BJ (cell line): ENCODE data around the gene ISG20L2. TPM values are rescaled to one million over a fixed set of nuclear protein-coding genes. Genes with fewer than 3 reads are reported as not detected.

Experiments
- CTCF ChIA-PET: fragments of 350-600 bp; formaldehyde crosslinking; extraction: SDS; loops from one replicate; lab custom pipeline; 2021; ENCODE audit warnings: antibody characterized with exemption, inconsistent platforms; lab: Yijun Ruan, JAX
- POLR2A ChIA-PET: fragments of 300-600 bp; sonication (Branson Sonifier 250); formaldehyde crosslinking; extraction: SDS; loops from one replicate; lab custom pipeline; 2021; ENCODE audit warnings: antibody characterized with exemption; lab: Charles Lee
- DNase-seq: peaks from one replicate; pipeline ENCODE4 v3.0.0-alpha.2; 2011; ENCODE audit warnings: low read depth
- H3K27me3 ChIP-seq: 2 replicates; pipeline ENCODE4 v1.6.0; 2011; ENCODE audit warnings: low read length; ENCODE audit not compliant: control insufficient read depth, insufficient read depth
- H3K36me3 ChIP-seq: 2 replicates; pipeline ENCODE4 v1.5.1; 2011; ENCODE audit warnings: low read length; ENCODE audit not compliant: control insufficient read depth, insufficient read depth
- H3K4me3 ChIP-seq: 2 replicates; pipeline ENCODE4 v1.5.1; 2011; ENCODE audit warnings: low read depth, mild to moderate bottlenecking, control low read depth, low read length
- CTCF ChIP-seq: IDR thresholded peaks from 2 replicates; pipeline ENCODE4 v1.5.1; 2011; ENCODE audit warnings: low read depth, mild to moderate bottlenecking, control low read depth, inconsistent platforms, low read length, moderate library complexity; ENCODE audit not compliant: insufficient read depth
- polyA plus RNA-seq: library from polyadenylated mRNA; depleted of rRNA; stranded (reverse); fragments of >200 nt; gene quantifications from 2 replicates; pipeline ENCODE4 v1.2.3, GENCODE V29; 2011

The ISG20L2 gene
- polyA plus RNA-seq, 1 experiment = 36.6 TPM

- no peaks in the 10 kb centered on the region for H3K27me3 ChIP-seq
- ChIA-PET POLR2A (interaction anchor here (0.6 to 1.4 kb wide), 8 partner anchors 11 to 264 kb away, joined by 3 to 11 read pairs (median 4); partner anchors contain the start of genes HDGF, ISG20L2, METTL25B and PRCC), CTCF (interaction anchor here (0.6 to 2.8 kb wide), 10 partner anchors 10 to 119 kb away, joined by 3 to 19 read pairs (median 4); partner anchors contain the start of genes HDGF, NTRK1 and PRCC)
- TF ChIP-seq CTCF = no peak
- DNase-seq = peak; percentile 99
- peak within 1 kb of the TSS; percentile 53 for H3K4me3 ChIP-seq
- H3K36me3 ChIP-seq = peaks cover 29% of the 10 kb centered on the region
These were observed 12.3 kb upstream of the ISG20L2 start, which contains the start of gene MRPL24 for GRCh38 chr1:156740741-156741480. Gene MRPL24, minus strand, starts transcription at chr1:156741088. Its CDS starts 2,384 bp downstream, at chr1:156738704.

DNA sequence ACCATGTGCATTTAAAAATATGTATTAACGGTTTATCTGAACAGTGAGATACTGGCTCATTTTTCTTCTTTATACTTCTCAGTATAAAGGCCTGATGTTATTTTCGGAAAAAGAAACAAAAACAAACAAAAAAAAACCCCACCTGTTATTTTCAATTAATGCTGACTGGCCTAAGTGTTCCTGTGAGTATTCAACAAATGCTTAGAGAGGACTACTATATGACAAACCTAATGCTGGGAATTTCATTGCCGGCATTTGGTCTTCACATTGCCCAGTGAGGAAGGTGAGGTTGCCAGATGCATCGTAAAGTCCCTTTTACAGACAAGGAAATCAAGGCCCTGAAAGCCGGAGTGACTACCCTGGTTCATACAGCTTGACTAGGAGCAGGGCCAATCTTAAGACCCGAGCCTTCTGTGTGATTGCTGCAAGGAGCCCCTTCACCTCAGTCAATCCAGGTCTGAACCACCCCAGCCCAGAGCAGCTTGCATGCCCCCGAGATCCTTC is 11.7 kb upstream of the ISG20L2 start:
- Histone ChIP-seq H3K4me3 (peak overlapping the region; percentile 53), H3K27me3 (no peaks in the 10 kb centered on the region), H3K36me3 (peaks cover 28% of the 10 kb centered on the region)
- POLR2A ChIA-PET = interaction anchor here (0.6 to 1.4 kb wide), 3 partner anchors 12 to 27 kb away, joined by 3 to 10 read pairs (median 4); partner anchors contain the start of genes HDGF, ISG20L2, METTL25B and PRCC
- TF ChIP-seq CTCF = no peak
- DNase-seq = no peak
- CTCF ChIA-PET = interaction anchor here (1.2 to 2.8 kb wide), 8 partner anchors 10 to 120 kb away, joined by 3 to 19 read pairs (median 6); partner anchors contain the start of genes HDGF, NTRK1 and PRCC

DNA sequence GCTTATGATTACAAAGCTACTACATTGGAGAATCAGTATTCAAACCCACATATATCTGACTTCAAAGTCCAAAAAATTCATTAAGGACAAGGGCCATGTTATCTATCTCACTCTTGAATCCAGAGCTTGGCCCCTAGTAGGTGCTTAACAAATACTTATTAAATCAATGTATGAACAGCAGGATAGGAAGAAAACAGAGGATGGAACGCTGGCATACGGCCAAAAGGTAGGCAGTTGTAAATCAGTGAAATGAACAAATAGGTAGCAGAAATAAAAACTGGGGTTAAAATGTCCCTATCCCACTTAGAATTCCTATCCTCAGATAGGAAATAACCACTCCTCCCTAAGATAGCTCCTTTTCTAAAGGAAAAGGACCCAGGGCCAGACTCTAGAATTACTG is 10.3 kb upstream of the ISG20L2 start:
- CTCF ChIA-PET = interaction anchor here (0.6 to 1.5 kb wide), 2 partner anchors 122 to 218 kb away, joined by 3 read pairs; partner anchors contain the start of gene NTRK1
- POLR2A ChIA-PET = no interaction called here
- H3K4me3 ChIP-seq = no peak overlapping the region
- DNase-seq = no peak
- no peaks in the 10 kb centered on the region for H3K27me3 ChIP-seq
- TF ChIP-seq CTCF = no peak
- H3K36me3 ChIP-seq = peaks cover 25% of the 10 kb centered on the region

DNA sequence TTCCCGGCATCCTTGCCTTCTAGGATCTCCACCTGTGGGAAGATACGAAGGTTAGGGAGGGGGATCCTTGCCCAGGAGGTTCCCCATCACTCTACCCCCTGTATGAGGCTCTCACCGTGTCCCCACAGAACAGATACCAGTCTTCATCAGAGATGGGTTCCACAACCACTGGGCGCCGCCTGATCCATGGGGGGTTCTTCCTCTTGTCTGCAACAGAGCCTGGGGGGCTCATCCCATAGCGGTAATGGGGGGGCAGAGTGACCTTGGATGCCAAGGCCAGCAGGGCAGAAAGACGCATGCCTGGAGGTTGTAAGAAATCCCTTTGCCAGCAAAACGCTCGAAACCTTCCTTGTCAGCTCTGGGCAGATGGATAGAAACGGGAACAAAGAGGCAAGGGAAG is 9.8 kb upstream of the ISG20L2 start:
- POLR2A ChIA-PET = no interaction called here

More for the DNA sequence above, 9.8 kb upstream of the ISG20L2 start:
- Histone ChIP-seq H3K4me3 (no peak overlapping the region), H3K36me3 (peaks cover 25% of the 10 kb centered on the region), H3K27me3 (no peaks in the 10 kb centered on the region)
- CTCF ChIA-PET = interaction anchor here (1.5 kb wide), 1 partner anchor 122 kb away, joined by 3 read pairs; the partner anchor contains the start of gene NTRK1
- DNase-seq = no peak
- no peak for TF ChIP-seq CTCF
